A549 (cell line): Measurements from ENCODE around the gene ZBTB11. TPM values are rescaled to one million over a fixed set of nuclear protein-coding genes. Genes with fewer than 3 reads are reported as not detected.

Experiments
- ATAC-seq, 2 experiments: fragments of 200-7000 bp in 1 of 2; fragments of >200 bp in 1 of 2; cut with Nextera tagmentation in 1 of 2; cut with Tn5 transposase in 1 of 2; 3 replicates each; pipeline versions ENCODE4 v1.8.0 to v1.9.1; 2018 to 2020; ENCODE audit warnings: mild to moderate bottlenecking in 1 of 2, moderate library complexity in 1 of 2
- CTCF ChIA-PET: fragments of 300-600 bp; sonication (Branson Sonifier 250); formaldehyde crosslinking; extraction: SDS; loops from one replicate; lab custom pipeline; 2021; ENCODE audit warnings: antibody characterized with exemption, inconsistent platforms; lab: Yijun Ruan, JAX
- POLR2A ChIA-PET: fragments of 350-600 bp; formaldehyde crosslinking; extraction: SDS; loops from one replicate; lab custom pipeline; 2021; ENCODE audit warnings: antibody characterized with exemption, inconsistent platforms; lab: Yijun Ruan, JAX
- DNase-seq, 2 experiments: peaks; one replicate each; pipeline versions ENCODE4 v3.0.0 to v3.0.0-alpha.2; 2011 to 2016; ENCODE audit warnings: low read depth in 1 of 2, low spot score in 1 of 2
- FAIRE-seq: peaks from 2 replicates; lab custom pipeline; 2011; peaks lifted over from hg19 to GRCh38; lab: Jason Lieb, UNC
- H3K27ac ChIP-seq, 2 experiments: fragments of >200 bp; sonication (Bioruptor Twin); formaldehyde crosslinking; 3 replicates each; pipeline ENCODE4 v1.5.1; 2016 to 2017
- H3K4me1 ChIP-seq: fragments of >200 bp; sonication (Bioruptor Twin); formaldehyde crosslinking; 3 replicates; pipeline ENCODE4 v1.6.1; 2016
- H3K4me2 ChIP-seq: fragments of >200 bp; sonication (Bioruptor Twin); formaldehyde crosslinking; 3 replicates; pipeline ENCODE4 v1.6.1; 2016
- H3K4me3 ChIP-seq: fragments of >200 bp; sonication (Bioruptor Twin); formaldehyde crosslinking; 3 replicates; pipeline ENCODE4 v1.5.1; 2016
- H3K9me3 ChIP-seq: fragments of >200 bp; sonication (Bioruptor Twin); formaldehyde crosslinking; 3 replicates; pipeline ENCODE4 v1.6.1; 2016
- BCL3 ChIP-seq: fragments of >200 bp; sonication (Bioruptor Twin); formaldehyde crosslinking; IDR thresholded peaks from 3 replicates; pipeline ENCODE4 v1.6.1; 2016
- BHLHE40 ChIP-seq: IDR thresholded peaks from 2 replicates; pipeline ENCODE4 v1.6.1; 2012; ENCODE audit warnings: low read depth, low read length, inconsistent platforms
- CBX2 ChIP-seq: fragments of 200-600 bp; sonication (generic); IDR thresholded peaks from 2 replicates; pipeline ENCODE4 v1.6.1; 2016; ENCODE audit warnings: low read depth, mild to moderate bottlenecking, borderline replicate concordance
- CHD4 ChIP-seq: fragments of 200-600 bp; sonication (generic); IDR thresholded peaks from 2 replicates; pipeline ENCODE4 v1.6.1; 2016; ENCODE audit warnings: antibody characterized with exemption, mild to moderate bottlenecking, borderline replicate concordance
- FOSB ChIP-seq: fragments of 250-450 bp; sonication (Bioruptor Pico); IDR thresholded peaks from 2 replicates; pipeline ENCODE4 v1.5.0; 2020; ENCODE audit warnings: mild to moderate bottlenecking, moderate library complexity
- FOXS1 ChIP-seq: fragments of 250-450 bp; sonication (Bioruptor Pico); IDR thresholded peaks from 2 replicates; pipeline ENCODE4 v1.5.0; 2020; ENCODE audit warnings: mild to moderate bottlenecking, moderate library complexity
- JUN ChIP-seq, 2 experiments: fragments of >200 bp; sonication (Bioruptor Twin); formaldehyde crosslinking; IDR thresholded peaks; 2 replicates in 1 of 2; 3 replicates in 1 of 2; pipeline ENCODE4 v1.6.1; 2016 to 2017
- JUNB ChIP-seq: fragments of >200 bp; sonication (Bioruptor Twin); formaldehyde crosslinking; IDR thresholded peaks from 2 replicates; pipeline ENCODE4 v1.6.1; 2016
- KDM1A ChIP-seq: fragments of 200-600 bp; sonication (generic); IDR thresholded peaks from 2 replicates; pipeline ENCODE4 v1.6.1; 2016; ENCODE audit warnings: low read depth, mild to moderate bottlenecking
- MAX ChIP-seq: IDR thresholded peaks from 2 replicates; pipeline ENCODE4 v1.6.1; 2012
- NFE2L2 ChIP-seq: fragments of 150-350 bp; conservative IDR thresholded peaks from 2 replicates; pipeline ENCODE4 v1.6.1; 2014; ENCODE audit warnings: low read length
- PBX3 ChIP-seq: IDR thresholded peaks from 2 replicates; pipeline ENCODE4 v1.6.1; 2012
- RAD21 ChIP-seq, 2 experiments: fragments of >200 bp in 1 of 2; sonication (Bioruptor Twin) in 1 of 2; formaldehyde crosslinking in 1 of 2; IDR thresholded peaks in 1 of 2; conservative IDR thresholded peaks in 1 of 2; 2 replicates in 1 of 2; 3 replicates in 1 of 2; pipeline ENCODE4 v1.6.1; 2012 to 2018; ENCODE audit warnings: inconsistent platforms in 1 of 2
- RFX5 ChIP-seq: fragments of 450-650 bp; IDR thresholded peaks from 2 replicates; pipeline ENCODE4 v1.7.1; 2014; ENCODE audit warnings: antibody characterized with exemption, mild to moderate bottlenecking, moderate library complexity
- SMC3 ChIP-seq: fragments of >200 bp; sonication (Bioruptor Twin); formaldehyde crosslinking; IDR thresholded peaks from 3 replicates; pipeline ENCODE4 v1.6.1; 2018; ENCODE audit warnings: inconsistent platforms
- SREBF2 ChIP-seq: fragments of 450-650 bp; IDR thresholded peaks from 2 replicates; pipeline ENCODE4 v1.6.1; 2014; ENCODE audit warnings: mild to moderate bottlenecking, moderate library complexity
- TFCP2L1 ChIP-seq: fragments of 250-450 bp; sonication (Bioruptor Pico); IDR thresholded peaks from 2 replicates; pipeline ENCODE4 v1.5.0; 2021; ENCODE audit warnings: mild to moderate bottlenecking
- ZC3H11A ChIP-seq: fragments of 450-650 bp; IDR thresholded peaks from 2 replicates; pipeline ENCODE4 v1.6.1; 2014; ENCODE audit warnings: antibody characterized with exemption, mild to moderate bottlenecking
- ZNF302 ChIP-seq: fragments of 250-450 bp; sonication (Bioruptor Pico); IDR thresholded peaks from 2 replicates; pipeline ENCODE4 v1.9.0; 2021; ENCODE audit warnings: inconsistent platforms, mild to moderate bottlenecking, moderate library complexity
- WGBS: methylation state at CpG from one replicate; pipeline ENCODE4 v1.1.6; 2017; ENCODE audit errors: missing lambda C conversion rate; 5-methylcytosine and 5-hydroxymethylcytosine counted together
- polyA plus RNA-seq, 4 experiments: library from polyadenylated mRNA; depleted of rRNA in 3 of 4; stranded (reverse); fragments of >200 nt; fragmentation: RNase III in 1 of 4; extraction: RNeasy Plus Mini Kit Qiagen cat#74134 plus additional on column Dnase treatment in 1 of 4; gene quantifications; 2 replicates in 3 of 4; 3 replicates in 1 of 4; pipeline ENCODE4 v1.2.3, GENCODE V29; 2011 to 2017
- TF ChIP-seq, protein P1 (sequence below): fragments of 200-600 bp; sonication (generic); IDR thresholded peaks from 2 replicates; pipeline ENCODE4 v1.6.1; 2016; ENCODE audit warnings: antibody characterized with exemption, mild to moderate bottlenecking, moderate library complexity
- TF ChIP-seq, protein P2 (sequence below): fragments of >200 bp; sonication (Bioruptor Twin); formaldehyde crosslinking; IDR thresholded peaks from 3 replicates; pipeline ENCODE4 v1.5.1; 2016

Gene ZBTB11
- polyA plus RNA-seq, 2 of the 4 experiments (the other 2 are of a cell fraction): 11.3 to 24.3 TPM

DNA sequence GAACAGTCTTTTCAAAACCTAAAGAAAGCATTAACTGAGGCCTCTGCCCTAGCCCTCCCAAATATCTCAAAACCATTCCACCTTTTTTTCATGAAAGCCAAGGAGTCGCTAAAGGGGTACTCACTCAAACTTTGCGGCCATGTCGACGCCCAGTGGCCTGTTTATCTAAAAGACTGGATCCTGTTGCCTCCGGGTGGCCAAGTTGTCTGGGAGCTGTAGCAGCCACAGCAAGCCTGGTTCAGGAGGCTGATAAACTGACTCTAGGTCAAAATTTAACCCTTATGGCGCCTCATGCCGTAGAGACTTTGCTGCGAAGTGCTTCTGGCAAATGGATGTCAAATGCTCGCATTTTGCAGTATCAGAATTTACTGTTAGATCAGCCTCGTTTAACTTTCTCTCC is 39.5 kb downstream of the ZBTB11 start:
- CTCF ChIA-PET: interaction anchor here (0.9 to 1.6 kb wide), 6 partner anchors 8 to 58 kb away, joined by 3 to 4 read pairs (median 3); no protein-coding TSS in a partner anchor
- H3K4me1 ChIP-seq: no peaks in the 10 kb centered on the region
- no peak overlapping the region for H3K4me3 ChIP-seq
- no peak for ATAC-seq
- no peak overlapping the region for H3K4me2 ChIP-seq
- no peak for TF ChIP-seq JUN (IDR thresholded peaks at IDR 0.05)
- no peak for TF ChIP-seq CHD4
- no peak for TF ChIP-seq KDM1A
- no peak for TF ChIP-seq FOXS1 (CRISPR knock-in tag)
- no peak for TF ChIP-seq CBX2
- TF ChIP-seq NFE2L2: no peak
- no peak for TF ChIP-seq TFCP2L1
- TF ChIP-seq BCL3: no peak
- no peak for TF ChIP-seq BHLHE40
- TF ChIP-seq SREBF2: no peak
- no peak for TF ChIP-seq RAD21 (conservative IDR thresholded peaks at IDR 0.05 in 1 of 2, IDR thresholded peaks at IDR 0.05 in 1 of 2)
- no peak for TF ChIP-seq PBX3
- TF ChIP-seq JUNB: no peak
- no peak for TF ChIP-seq FOSB
- no peak for TF ChIP-seq RFX5
- no peak for TF ChIP-seq ZNF302 (CRISPR knock-in tag)
- no peak for TF ChIP-seq ZC3H11A
- TF ChIP-seq, protein P1, sequence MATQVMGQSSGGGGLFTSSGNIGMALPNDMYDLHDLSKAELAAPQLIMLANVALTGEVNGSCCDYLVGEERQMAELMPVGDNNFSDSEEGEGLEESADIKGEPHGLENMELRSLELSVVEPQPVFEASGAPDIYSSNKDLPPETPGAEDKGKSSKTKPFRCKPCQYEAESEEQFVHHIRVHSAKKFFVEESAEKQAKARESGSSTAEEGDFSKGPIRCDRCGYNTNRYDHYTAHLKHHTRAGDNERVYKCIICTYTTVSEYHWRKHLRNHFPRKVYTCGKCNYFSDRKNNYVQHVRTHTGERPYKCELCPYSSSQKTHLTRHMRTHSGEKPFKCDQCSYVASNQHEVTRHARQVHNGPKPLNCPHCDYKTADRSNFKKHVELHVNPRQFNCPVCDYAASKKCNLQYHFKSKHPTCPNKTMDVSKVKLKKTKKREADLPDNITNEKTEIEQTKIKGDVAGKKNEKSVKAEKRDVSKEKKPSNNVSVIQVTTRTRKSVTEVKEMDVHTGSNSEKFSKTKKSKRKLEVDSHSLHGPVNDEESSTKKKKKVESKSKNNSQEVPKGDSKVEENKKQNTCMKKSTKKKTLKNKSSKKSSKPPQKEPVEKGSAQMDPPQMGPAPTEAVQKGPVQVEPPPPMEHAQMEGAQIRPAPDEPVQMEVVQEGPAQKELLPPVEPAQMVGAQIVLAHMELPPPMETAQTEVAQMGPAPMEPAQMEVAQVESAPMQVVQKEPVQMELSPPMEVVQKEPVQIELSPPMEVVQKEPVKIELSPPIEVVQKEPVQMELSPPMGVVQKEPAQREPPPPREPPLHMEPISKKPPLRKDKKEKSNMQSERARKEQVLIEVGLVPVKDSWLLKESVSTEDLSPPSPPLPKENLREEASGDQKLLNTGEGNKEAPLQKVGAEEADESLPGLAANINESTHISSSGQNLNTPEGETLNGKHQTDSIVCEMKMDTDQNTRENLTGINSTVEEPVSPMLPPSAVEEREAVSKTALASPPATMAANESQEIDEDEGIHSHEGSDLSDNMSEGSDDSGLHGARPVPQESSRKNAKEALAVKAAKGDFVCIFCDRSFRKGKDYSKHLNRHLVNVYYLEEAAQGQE: no peak
- TF ChIP-seq, all 56 proteins: peak for 0
- POLR2A ChIA-PET: no interaction called here
- Histone ChIP-seq H3K9me3 (no peaks in the 10 kb centered on the region), H3K27ac (no peak overlapping the region)
- no peak for FAIRE-seq
- WGBS: 81% methylated on average over 10 of the region's 10 CpGs
- no peak for DNase-seq

DNA sequence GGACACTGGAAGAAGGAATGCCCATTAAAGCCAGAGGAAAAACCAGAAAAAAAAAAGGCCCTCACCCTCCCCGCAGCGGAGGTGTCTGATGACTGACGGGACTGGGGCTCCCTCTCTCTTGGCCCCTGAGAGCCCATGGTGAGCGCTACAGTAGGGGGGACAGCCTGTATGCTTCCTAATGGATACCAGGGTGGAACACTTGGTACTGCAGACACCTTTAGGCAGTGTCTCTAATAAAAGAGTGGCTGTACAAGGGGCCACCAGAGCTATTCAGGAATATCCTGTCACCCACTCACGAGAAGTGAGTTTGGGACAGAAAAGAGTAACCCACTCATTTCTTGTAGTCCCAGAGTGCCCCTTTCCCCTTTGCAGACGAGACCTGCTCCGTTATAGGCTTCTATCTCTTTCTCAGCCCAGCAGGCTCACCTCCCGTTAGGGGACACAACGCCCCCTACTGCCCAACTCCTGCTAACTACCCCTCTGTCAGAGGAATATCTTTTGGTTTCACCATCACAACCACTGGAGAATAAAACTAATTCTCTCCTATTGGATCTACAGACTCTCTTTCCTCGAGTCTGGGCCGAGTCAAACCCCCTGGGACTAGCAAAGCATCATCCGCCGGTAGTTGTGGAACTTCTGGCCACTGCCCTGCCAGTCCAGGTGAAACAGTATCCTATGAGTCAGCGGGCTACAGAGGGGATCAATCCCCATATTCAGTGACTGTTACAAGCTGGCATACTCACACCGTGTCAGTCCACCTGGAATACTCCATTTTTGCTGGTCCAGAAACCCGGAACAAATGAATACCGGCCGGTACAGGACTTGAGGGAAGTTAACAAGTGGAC is 40.8 kb downstream of the ZBTB11 start:
- DNase-seq: peak; percentile 50 to 51
- H3K9me3 ChIP-seq: no peaks in the 10 kb centered on the region
- POLR2A ChIA-PET: no interaction called here
- no peak overlapping the region for H3K4me2 ChIP-seq
- 37% methylated on average over 18 of the region's 18 CpGs for WGBS
- H3K4me3 ChIP-seq: no peak overlapping the region
- TF ChIP-seq MAX: no peak
- TF ChIP-seq, protein P2, sequence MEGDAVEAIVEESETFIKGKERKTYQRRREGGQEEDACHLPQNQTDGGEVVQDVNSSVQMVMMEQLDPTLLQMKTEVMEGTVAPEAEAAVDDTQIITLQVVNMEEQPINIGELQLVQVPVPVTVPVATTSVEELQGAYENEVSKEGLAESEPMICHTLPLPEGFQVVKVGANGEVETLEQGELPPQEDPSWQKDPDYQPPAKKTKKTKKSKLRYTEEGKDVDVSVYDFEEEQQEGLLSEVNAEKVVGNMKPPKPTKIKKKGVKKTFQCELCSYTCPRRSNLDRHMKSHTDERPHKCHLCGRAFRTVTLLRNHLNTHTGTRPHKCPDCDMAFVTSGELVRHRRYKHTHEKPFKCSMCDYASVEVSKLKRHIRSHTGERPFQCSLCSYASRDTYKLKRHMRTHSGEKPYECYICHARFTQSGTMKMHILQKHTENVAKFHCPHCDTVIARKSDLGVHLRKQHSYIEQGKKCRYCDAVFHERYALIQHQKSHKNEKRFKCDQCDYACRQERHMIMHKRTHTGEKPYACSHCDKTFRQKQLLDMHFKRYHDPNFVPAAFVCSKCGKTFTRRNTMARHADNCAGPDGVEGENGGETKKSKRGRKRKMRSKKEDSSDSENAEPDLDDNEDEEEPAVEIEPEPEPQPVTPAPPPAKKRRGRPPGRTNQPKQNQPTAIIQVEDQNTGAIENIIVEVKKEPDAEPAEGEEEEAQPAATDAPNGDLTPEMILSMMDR: peak; percentile 68
- TF ChIP-seq RAD21 (conservative IDR thresholded peaks at IDR 0.05 in 1 of 2, IDR thresholded peaks at IDR 0.05 in 1 of 2): peak; percentile 57 to 64
- TF ChIP-seq SMC3: peak; percentile 44; the same call in 2 of the 3 replicates
- H3K27ac ChIP-seq: no peak overlapping the region
- H3K4me1 ChIP-seq: no peaks in the 10 kb centered on the region
- CTCF ChIA-PET: interaction anchor here (0.6 to 1.6 kb wide), 9 partner anchors 9 to 1110 kb away, joined by 3 to 9 read pairs (median 3); no protein-coding TSS in a partner anchor
- ATAC-seq: peak; percentile 83 to 95
- no peak for FAIRE-seq
